ENCODE results near the gene FBXL4.
"Not testable (repeated sequence)": the region's sequence is repeated elsewhere in the genome, so short reads cannot be mapped to it uniquely, and the experiment has no call there.

DNA sequence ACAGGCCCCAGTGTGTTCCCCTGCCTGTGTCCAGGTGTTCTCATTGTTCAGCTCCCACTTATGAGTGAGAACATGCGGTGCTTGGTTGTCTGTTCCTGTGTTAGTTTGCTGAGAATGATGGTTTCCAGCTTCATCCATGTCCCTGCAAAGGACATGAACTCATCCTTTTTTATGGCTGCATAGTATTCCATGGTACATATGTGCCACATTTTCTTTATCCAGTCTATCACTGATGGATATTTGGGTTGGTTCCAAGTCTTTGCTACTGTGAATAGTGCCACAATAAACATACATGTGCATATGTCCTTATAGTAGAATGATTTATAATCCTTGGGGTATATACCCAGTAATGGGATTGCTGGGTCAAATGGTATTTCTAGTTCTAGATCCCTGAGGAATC lies 41.4 kb downstream of the FBXL4 start:
- TF ChIP-seq CTCF (IDR thresholded peaks at IDR 0.05 in 4 of 5, conservative IDR thresholded peaks at IDR 0.05 in 1 of 5); POLR2A (IDR thresholded peaks at IDR 0.05): not testable (repeated sequence)

All from gastrocnemius medialis (tissue), 4 donors.